ENCODE data around the gene PPTC7.
"Not testable (repeated sequence)": the region's sequence is repeated elsewhere in the genome, so short reads cannot be mapped to it uniquely, and the experiment has no call there.

PPTC7 gene

DNA sequence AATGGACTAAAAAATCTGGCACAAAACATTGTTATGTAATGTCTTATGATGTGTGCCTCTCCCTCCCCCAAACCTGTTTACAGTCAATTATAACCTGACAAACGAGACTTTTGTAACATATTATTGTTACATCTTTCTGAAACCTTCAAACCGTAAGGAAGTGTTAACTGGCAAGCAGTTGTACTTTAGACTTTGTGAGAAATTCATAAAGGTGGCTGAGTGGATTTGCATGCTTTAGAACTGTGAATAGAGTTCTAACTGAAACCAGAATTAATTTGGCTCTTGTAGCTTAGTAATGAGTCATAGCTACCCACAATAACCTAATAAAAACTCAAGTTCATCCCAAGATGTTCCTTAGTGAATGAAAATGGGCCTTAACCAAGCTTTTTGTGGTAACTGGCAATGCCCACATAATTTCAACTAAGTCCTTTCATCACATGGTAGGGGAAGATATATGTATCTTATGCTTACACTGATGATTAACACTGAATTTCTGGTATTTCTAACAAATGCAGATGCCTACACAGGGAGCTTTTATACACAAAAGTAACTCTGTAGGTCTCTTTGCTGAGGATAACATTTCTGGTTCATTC is 51.3 kb downstream of the PPTC7 start:
- DNase-seq: no peak

DNA sequence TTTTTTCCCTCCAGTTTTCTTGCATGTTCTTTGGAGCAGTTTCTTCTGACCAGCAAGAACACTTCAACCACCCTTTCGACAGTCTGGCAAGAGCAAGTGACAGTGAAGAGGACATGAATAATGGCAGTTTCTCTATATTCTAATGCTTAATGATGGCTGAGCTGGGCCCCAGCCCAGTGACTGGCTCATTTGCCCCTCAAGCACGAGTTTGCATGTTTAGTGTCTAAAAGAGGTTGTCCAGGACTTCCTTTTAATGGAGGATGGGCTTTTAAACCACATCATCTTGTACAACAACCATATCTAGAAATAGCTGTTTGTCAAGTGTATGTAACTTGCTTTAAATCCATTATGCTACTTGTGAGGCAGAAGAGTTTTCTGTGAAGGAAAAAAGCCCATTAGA is 52.6 kb downstream of the PPTC7 start:
- DNase-seq: no peak

DNA sequence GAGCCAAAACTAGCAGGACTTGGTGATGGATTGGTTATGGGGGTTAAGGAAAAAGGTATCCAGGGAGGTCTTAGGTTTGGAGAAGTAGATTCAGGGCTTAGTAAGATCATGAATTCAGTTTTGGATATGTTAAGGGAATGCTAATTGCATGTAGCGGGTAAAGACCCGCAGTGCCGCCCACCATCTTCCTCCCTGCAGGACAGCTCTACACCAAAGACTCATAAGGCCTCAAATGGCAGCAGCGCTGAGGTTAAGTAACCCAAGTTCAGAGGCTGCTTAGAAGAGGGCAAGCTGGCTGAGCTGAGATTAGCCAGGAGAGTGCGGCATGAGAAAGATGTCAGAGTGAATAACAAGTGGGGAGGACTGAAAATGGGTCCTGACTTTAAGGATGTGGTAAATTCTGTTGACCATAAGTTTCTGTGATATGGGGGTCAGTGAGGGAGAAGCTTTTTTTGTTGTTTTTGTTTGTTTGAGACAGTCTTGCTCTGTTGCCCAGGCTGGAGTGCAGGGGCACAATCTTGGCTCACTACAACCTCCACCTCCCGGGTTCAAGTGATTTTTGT is 54.8 kb downstream of the PPTC7 start:
- no peak for DNase-seq

DNA sequence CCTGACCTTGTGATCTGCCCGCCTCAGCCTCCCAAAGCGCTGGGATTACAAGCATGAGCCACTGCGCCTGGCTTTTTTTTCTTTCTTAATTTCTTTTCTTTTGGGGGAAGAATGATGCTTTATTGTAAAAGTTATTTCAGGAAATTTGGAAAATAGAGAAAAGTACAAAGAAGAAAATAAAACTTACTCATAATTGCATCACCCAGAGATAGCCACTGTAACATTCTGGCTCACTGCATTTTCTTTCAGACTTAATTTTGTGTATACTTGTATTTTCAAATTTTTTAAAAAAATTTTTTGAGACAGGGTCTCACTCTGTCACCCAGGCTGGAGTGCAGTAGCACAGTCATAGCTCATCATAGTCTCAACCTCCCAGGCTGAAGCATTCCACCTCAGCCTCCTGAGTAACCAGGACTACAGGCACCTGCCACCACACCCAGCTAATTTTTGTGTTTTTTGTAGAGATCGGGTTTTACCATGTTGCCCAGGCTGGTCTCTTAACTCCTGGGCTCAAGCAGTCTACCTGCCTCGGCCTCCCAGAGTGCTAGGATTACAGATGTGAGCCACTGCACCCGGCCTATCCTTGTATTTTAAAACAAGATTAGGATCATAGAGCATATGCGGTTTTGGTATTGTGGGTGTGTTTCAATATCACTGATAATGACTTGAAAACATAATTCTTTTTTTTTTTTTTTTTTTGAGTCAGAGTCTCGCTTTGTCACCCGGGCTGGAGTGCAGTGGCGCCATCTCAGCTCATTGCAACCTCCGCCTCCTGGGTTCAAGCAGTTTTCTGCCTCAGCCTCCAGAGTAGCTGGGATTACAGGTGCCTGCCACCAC is 62.0 kb downstream of the PPTC7 start:
- not testable (repeated sequence) for DNase-seq

DNA sequence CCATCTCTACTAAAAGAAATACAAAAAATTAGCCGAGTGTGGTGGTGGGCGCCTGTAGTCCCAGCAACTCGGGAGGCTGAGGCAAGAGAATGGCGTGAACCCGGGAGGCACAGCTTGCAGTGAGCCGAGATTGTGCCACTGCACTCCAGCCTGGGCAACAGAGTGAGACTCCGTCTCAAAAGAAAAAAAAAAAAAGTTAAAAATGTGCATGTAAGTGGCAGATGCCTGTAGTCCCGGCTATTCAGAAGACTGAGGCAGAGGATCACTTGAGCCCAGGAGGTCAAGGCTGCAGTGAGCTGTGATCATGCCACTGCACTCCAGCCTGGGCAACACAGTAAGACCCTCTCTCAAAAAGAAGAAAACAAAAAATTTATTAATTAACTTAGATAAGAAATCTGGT is 65.1 kb downstream of the PPTC7 start:
- DNase-seq: not testable (repeated sequence)

DNA sequence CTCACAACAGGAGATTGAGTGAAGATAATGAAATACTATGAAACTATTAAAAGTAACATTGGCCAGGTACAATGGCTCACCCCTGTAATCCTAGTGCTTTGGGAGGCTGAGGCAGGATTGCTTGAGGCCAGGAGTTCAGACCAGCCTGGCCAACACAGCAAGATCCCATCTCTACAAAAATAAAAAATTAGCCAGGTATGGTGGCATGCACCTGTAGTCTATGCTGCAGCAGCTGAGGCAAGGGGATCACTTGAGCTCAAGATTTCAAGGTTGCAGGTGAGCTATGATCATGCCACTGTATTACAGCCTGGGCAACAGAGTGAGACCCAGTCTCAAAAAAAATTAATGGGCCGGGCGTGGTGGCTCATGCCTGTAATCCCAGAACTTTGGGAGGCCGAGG is 66.1 kb downstream of the PPTC7 start:
- no peak for DNase-seq

DNA sequence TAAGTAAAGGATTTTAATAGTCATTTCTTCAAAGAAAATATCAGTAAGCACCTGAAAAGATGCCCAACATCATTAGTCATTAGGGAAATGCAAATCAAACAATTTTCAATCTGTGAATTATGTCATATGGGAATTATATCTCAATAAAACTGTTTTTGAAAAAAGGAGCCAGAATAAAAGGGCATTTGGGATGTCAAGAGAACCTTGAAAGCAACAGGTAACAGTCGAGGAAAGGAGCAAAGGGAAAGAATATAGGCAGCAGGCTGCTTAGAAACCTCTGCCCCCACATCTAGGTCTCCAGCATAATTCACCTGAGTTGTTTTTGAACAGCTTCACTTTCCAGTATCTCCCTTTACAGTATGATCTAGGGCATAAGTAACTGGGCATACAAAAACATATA is 68.8 kb downstream of the PPTC7 start:
- no peak for DNase-seq

DNA sequence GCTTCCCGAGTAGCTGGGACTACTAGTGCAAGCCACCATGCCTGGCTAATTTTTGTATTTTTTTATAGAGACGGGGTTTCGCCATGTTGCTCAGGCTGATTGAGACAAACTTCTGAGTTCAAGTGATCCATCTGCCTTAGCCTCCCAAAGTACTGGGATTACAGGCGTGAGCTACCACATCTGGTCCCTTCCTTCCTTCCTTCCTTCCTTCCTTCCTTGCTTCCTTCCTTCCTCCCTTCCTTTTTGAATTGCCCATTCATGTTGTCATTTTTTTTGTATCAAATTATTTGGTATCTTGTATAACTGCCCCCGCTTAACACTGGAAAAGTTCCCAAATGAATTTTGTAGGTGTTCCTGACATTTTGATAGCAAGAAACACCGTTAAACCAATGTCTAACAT is 69.3 kb downstream of the PPTC7 start:
- DNase-seq: no peak

DNA sequence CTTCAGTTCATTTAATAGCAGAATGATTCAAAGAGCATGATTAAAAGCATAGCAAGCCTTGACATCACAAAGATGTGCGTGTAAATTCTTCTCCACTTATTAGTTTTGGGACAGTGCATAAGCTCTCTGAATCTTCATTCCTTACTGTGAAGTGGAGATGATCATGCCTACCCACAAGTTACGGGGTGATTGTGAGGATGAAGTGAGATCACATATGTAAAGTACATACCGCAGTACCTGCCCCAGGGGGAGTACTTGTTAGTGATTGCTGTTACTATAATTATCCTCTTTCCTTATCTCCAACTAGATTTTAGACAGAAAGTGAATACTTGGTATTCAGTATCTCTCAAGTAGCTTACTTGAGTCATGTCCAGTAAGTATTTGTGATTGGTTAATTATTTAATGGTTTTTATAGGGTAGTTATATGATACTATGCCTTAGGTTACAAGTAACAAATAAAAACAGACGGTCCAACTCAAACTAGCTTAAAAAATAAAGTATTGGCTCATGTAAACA is 75.0 kb downstream of the PPTC7 start:
- no peak for DNase-seq

DNA sequence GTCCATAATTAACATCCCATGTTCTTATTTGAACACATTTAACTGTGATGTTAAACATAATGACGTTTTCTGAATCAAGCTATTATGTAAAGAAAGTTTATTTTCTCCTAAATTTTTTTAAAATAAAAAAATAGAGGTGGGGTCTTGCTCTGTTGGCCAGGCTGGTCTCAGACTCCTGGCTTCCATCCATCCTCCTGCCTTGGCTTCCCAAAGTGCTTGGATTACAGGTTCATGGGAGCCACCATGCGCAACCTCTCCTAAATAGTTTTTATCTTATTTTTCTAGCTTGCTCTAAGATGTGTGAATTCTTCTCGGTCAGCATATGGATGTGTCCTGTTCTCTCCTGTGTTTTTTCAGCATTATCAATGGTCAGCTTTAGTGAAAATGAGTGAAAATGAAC is 77.8 kb downstream of the PPTC7 start:
- no peak for DNase-seq

DNA sequence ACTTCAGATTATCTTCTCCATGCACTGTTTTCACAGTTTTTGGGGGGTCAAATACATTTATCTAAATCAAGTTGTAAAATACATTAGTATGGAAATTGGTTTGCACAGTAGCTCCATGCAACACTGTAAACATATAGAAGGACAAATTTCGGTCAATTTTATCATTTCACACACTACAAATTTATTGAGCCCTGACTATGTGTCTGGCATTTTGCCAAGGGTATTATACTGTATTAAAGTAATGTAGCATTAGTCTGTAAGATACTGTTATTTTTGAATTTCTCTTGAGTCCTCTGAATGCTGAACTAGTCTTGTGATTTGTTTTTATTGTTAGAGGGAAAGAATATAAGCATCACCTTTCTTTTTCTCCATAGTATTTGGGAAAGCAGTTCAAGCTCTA is 79.7 kb downstream of the PPTC7 start:
- no peak for DNase-seq

DNA sequence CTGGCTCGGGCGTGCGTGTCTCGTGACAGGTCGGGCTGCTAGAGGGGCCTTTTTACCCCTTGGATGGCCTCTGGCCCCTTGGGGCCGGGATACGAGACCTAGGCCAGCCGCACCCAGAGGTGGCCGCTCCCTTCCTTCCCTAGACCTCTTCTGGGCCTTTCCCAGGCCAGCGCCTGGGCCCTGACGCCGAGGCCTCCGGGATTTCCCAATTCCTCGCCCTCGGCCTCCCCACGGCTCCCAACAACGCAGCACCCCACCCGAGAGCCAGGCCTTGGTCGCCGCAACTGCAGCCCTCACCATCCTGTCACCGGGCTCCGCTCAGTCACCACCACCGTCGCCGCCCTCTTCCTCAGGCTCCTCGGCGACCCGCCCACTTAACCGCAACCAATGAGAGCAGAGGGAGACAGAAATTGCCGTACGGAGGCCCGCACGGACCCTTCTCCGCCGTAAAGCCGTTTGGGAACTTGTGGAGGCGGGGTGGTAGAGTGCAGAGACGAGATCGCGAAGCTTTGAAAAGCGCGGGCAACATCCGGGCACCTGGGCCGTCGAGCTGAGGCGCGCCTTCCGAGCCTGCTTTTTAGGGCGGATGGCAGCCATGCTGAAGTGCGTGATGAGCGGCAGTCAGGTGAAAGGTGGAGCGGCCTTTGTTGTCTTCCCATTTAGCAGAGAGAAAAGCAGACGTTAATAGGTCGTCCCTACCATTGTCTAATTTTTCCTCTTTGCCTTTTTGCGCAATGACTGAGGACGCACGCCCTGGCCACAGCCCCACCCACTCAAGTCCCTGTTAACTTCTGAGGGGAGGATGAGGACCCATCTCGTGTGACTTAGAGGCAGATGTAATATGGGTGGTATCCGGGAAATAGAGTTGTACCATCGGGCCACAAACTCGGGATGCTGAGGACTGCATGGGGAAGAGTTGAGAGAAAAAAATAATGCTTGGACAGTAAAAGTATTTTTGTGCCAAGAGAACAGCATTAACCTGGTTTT is 81.1 kb downstream of the PPTC7 start, which contains the start of the genes RAD9B and VPS29:
Gene RAD9B (plus strand): TSS at position 580 of the 987 bp plus-strand sequence. CDS start 7 bp downstream, at position 587.
Gene VPS29 (minus strand): TSS at position 360 of the 987 bp plus-strand sequence. CDS start 60 bp downstream, at position 300.
- DNase-seq: peak; percentile 99

DNA sequence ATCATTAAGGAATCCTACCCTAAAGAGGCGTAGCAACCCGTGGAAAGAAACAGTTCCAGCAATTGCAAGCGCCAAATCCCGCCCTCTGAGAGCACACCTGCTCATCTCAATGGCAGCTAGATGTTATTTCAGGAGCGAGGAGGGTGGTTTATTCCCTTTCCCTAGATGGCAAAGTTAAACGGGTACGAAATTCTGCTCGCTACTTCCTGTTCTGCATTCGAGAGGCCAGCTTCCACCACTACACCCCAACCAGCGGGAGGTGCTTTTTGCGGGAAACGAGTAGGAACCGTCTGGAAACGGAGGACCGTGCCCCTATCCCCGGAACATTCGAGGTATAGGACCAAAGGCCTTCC is 81.7 kb downstream of the PPTC7 start:
- DNase-seq: peak in 1 of 2 donors; percentile 30

DNA sequence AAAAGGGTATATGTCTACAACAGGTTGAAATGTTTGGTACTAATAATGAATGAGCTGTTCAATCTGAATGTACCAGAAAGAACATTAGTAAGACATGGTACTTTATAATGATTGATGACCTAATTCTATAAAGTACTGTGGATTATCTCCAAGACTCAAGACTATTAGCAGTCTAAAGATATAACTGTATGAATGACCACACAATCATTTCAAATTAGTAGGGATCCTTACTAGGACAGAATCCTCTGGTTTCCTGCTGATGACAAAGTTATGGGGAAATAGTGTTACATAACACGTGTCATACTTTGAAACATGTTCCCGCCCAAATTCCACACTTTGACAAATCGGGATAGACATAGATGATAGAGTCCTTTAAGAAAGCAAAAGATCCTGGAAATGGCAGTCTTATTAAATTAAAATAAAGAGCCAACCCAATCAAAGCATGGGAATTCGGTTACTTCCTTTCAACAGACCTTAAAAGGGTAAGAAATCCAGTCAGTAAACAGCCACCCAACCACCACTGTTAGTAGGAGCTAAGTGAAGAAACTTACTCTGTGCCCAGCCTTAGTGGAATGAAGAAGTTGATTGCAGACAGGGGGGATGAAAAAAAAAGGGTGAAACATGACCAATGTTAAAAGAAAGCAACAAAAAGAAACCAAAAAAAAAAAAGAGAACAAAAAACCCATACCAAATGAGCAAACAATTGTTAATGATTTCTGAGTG is 84.0 kb downstream of the PPTC7 start:
- DNase-seq: no peak

Measured in CD4-positive, alpha-beta T cell treated with Interleukin-4 for 1 hour (primary cell).